Adrenal gland (tissue), 5 donors: Measurements from ENCODE around the gene EPPIN.

Source experiments
- CTCF ChIP-seq, 6 experiments: fragments of 450-650 bp in 4 of 6; fragments of 200-600 bp in 2 of 6; sonication (generic) in 1 of 6; IDR thresholded peaks; 1 replicate in 5 of 6; 2 replicates in 1 of 6; pipeline versions ENCODE4 v1.5.1 to v1.8.0; 2016 to 2021; ENCODE audit warnings: antibody characterized with exemption in 6 of 6, mild to moderate bottlenecking in 2 of 6, moderate library complexity in 1 of 6
- POLR2A ChIP-seq, 2 donors: fragments of 450-650 bp; IDR thresholded peaks; one replicate each; pipeline ENCODE4 v1.6.1; 2017; ENCODE audit warnings: antibody characterized with exemption in 2 of 2, mild to moderate bottlenecking in 2 of 2, moderate library complexity in 1 of 2
- donor health status: DM: no; HTN: no; CAD: no.

GRCh38 chr20:45548410-45548809 lies 1.2 kb upstream of the EPPIN start:
- no peak for TF ChIP-seq CTCF (IDR thresholded peaks at IDR 0.05)
- TF ChIP-seq POLR2A (IDR thresholded peaks at IDR 0.05) = no peak
